B cell (primary cell): ENCODE data around the gene GNA12. TPM values are rescaled to one million over a fixed set of nuclear protein-coding genes. Genes with fewer than 3 reads are reported as not detected.

Source experiments
- ATAC-seq: fragments of 200-7000 bp; cut with Tn5 transposase; one replicate; pipeline ENCODE4 v1.10.0; 2021; ENCODE audit warnings: low read depth, mild to moderate bottlenecking, moderate number of reproducible peaks, moderate library complexity
- CTCF ChIA-PET: fragments of 350-600 bp; sonication (Branson Sonifier 250); formaldehyde crosslinking; loops from one replicate; lab custom pipeline; 2021; ENCODE audit warnings: antibody characterized with exemption, inconsistent platforms; lab: Charles Lee
- POLR2A ChIA-PET: fragments of 350-600 bp; sonication (Branson Sonifier 250); formaldehyde crosslinking; loops from one replicate; lab custom pipeline; 2021; ENCODE audit warnings: antibody characterized with exemption; lab: Charles Lee
- DNase-seq: peaks from one replicate; pipeline ENCODE4 v3.0.0; 2013
- H2AFZ ChIP-seq: 2 replicates; pipeline ENCODE4 v1.6.1; 2012; ENCODE audit warnings: mild to moderate bottlenecking, low read depth, low read length; ENCODE audit not compliant: insufficient read depth, poor library complexity, severe bottlenecking
- H3K27ac ChIP-seq, 2 donors: 1 replicate in 1 of 2; 2 replicates in 1 of 2; pipeline ENCODE4 v1.5.1; 2012 to 2013; ENCODE audit warnings: low read length in 2 of 2, mild to moderate bottlenecking in 2 of 2, moderate library complexity in 1 of 2
- H3K27me3 ChIP-seq, 4 experiments: fragments of 200-600 bp in 1 of 4; sonication (generic) in 1 of 4; replicated peaks in 1 of 4; 1 replicate in 2 of 4; 2 replicates in 2 of 4; pipeline versions ENCODE4 v1.6.1 to v1.7.0; 2013 to 2016; ENCODE audit warnings: low read length in 3 of 4, mild to moderate bottlenecking in 2 of 4, mixed read lengths in 1 of 4, moderate library complexity in 1 of 4; ENCODE audit not compliant: insufficient read depth in 4 of 4, control insufficient read depth in 3 of 4; ENCODE audit errors: control extremely low read depth in 1 of 4
- H3K36me3 ChIP-seq, 2 experiments: replicated peaks in 1 of 2; 1 replicate in 1 of 2; 2 replicates in 1 of 2; pipeline versions ENCODE4 v1.6.1 to v1.7.1; 2013; ENCODE audit warnings: low read length in 1 of 2; ENCODE audit not compliant: insufficient read depth in 2 of 2, control insufficient read depth in 1 of 2; ENCODE audit errors: control extremely low read depth in 1 of 2, extremely low read depth in 1 of 2
- H3K4me1 ChIP-seq, 2 donors: fragments of 200-600 bp in 1 of 2; sonication (generic) in 1 of 2; 1 replicate in 1 of 2; 2 replicates in 1 of 2; pipeline versions ENCODE4 v1.5.1 to v1.6.1; 2013 to 2017; ENCODE audit warnings: low read length in 2 of 2; ENCODE audit not compliant: control insufficient read depth in 2 of 2, insufficient read depth in 2 of 2
- H3K4me2 ChIP-seq: replicated peaks from 2 replicates; pipeline ENCODE3; 2012; ENCODE audit warnings: mild to moderate bottlenecking, low read depth, low read length; ENCODE audit not compliant: poor library complexity, severe bottlenecking
- H3K4me3 ChIP-seq, 5 experiments: fragments of 200-600 bp in 1 of 5; sonication (generic) in 1 of 5; 1 replicate in 3 of 5; 2 replicates in 2 of 5; pipeline versions ENCODE4 v1.5.1 to v1.7.0; 2011 to 2016; ENCODE audit warnings: low read length in 4 of 5, mild to moderate bottlenecking in 4 of 5, low read depth in 2 of 5, control low read depth in 1 of 5, moderate library complexity in 1 of 5; ENCODE audit not compliant: insufficient read depth in 1 of 5; ENCODE audit errors: control extremely low read depth in 1 of 5, extremely low read depth in 1 of 5
- H3K79me2 ChIP-seq: fragments of 200-600 bp; sonication (generic); one replicate; pipeline ENCODE4 v1.6.0; 2016; ENCODE audit warnings: low read length; ENCODE audit not compliant: control insufficient read depth, insufficient read depth
- H3K9ac ChIP-seq: fragments of 200-600 bp; sonication (generic); 2 replicates; pipeline ENCODE4 v1.6.1; 2017; ENCODE audit warnings: mild to moderate bottlenecking, low read length, moderate library complexity
- H3K9me3 ChIP-seq, 3 donors: one replicate each; pipeline versions ENCODE4 v1.6.1 to v1.7.1; 2013; ENCODE audit warnings: low read length in 2 of 3; ENCODE audit not compliant: control insufficient read depth in 2 of 3, insufficient read depth in 1 of 3; ENCODE audit errors: control extremely low read depth in 1 of 3
- H4K20me1 ChIP-seq: 2 replicates; pipeline ENCODE4 v1.6.0; 2012; ENCODE audit warnings: mild to moderate bottlenecking, low read length; ENCODE audit not compliant: insufficient read depth, control insufficient read depth, poor library complexity, severe bottlenecking
- H3K27ac Mint-ChIP-seq: one replicate; pipeline ENCODE4 v1.8.0; 2021; ENCODE audit warnings: mixed read lengths
- H3K27me3 Mint-ChIP-seq: one replicate; pipeline ENCODE4 v1.8.0; 2021; ENCODE audit warnings: mixed read lengths
- H3K4me1 Mint-ChIP-seq: one replicate; pipeline ENCODE4 v1.8.0; 2021; ENCODE audit warnings: mixed read lengths
- H3K4me3 Mint-ChIP-seq: one replicate; pipeline ENCODE4 v1.8.0; 2021; ENCODE audit warnings: mixed read lengths
- H3K9me3 Mint-ChIP-seq: one replicate; pipeline ENCODE4 v1.8.0; 2022; ENCODE audit warnings: mixed read lengths; ENCODE audit not compliant: insufficient read depth
- CTCF ChIP-seq: fragments of 200-600 bp; IDR thresholded peaks from one replicate; pipeline ENCODE4 v1.8.0; 2022; ENCODE audit warnings: antibody characterized with exemption, mild to moderate bottlenecking
- EZH2 ChIP-seq: IDR thresholded peaks from 2 replicates; pipeline ENCODE4 v1.6.1; 2012; ENCODE audit warnings: borderline replicate concordance, low read depth, mild to moderate bottlenecking, moderate library complexity, low read length; ENCODE audit not compliant: insufficient read depth, poor library complexity, severe bottlenecking
- WGBS: methylation state at CpG from one replicate; pipeline ENCODE4 v1.1.5; 2013; ENCODE audit warnings: missing lambda C conversion rate; ENCODE audit not compliant: insufficient coverage; 5-methylcytosine and 5-hydroxymethylcytosine counted together
- intact Hi-C: fragments of 100-400 bp; cut with micrococcal nuclease; formaldehyde crosslinking; loops from one replicate; pipeline ENCODE4 v1.10.0; 2022
- polyA plus RNA-seq: library from polyadenylated mRNA; depleted of rRNA; stranded (reverse); fragments of >200 nt; gene quantifications from 2 replicates; pipeline ENCODE4 v1.2.3, GENCODE V29; 2012
- total RNA-seq, 2 donors: library from RNA; stranded (reverse); fragments of 120-200 nt in 1 of 2; gene quantifications; 1 replicate in 1 of 2; 2 replicates in 1 of 2; pipeline versions ENCODE4 v1.2.3 to v1.2.4, GENCODE V29; 2013 to 2022

The GNA12 gene
- total and polyA plus RNA-seq, 2 donors (not counting 1 experiment from before 2014, with no cell fraction given), result 34.6 to 110 TPM

GRCh38 chr7:2736411-2736914, 107.6 kb downstream of the GNA12 start:
- Histone ChIP-seq H3K9me3 (no peaks in the 10 kb centered on the region), H3K4me2 (peak overlapping the region; percentile 41), H3K27ac (no peak overlapping the region), H3K4me1 (peaks cover 45 to 68% of the 10 kb centered on the region in 2 donors), H3K36me3 (peaks cover 0 to 21% of the 10 kb centered on the region in 2 experiments), H3K79me2 (peaks cover 25% of the 10 kb centered on the region), H2AFZ (no peak overlapping the region), H4K20me1 (peaks cover 54% of the 10 kb centered on the region), H3K9ac (no peak overlapping the region), H3K4me3 (no peak overlapping the region), H3K27me3 (no peaks in the 10 kb centered on the region)
- peak overlapping the region; percentile 51 for H3K4me3 Mint-ChIP-seq
- H3K9me3 Mint-ChIP-seq, result no peaks in the 10 kb centered on the region
- DNase-seq (peak; percentile 61), ATAC-seq (peak; percentile 67)
- ChIA-PET POLR2A (interaction anchor here (0.7 to 1.2 kb wide), 3 partner anchors 8 to 26 kb away, joined by 4 to 5 read pairs (median 4); no protein-coding TSS in a partner anchor), CTCF (interaction anchor here (0.9 to 2.7 kb wide), 3 partner anchors 13 to 25 kb away, joined by 3 to 15 read pairs (median 4); no protein-coding TSS in a partner anchor)
- H3K4me1 Mint-ChIP-seq, result peaks cover 68% of the 10 kb centered on the region
- WGBS, result 20% methylated on average over 17 of the region's 17 CpGs
- TF ChIP-seq EZH2 (no peak), CTCF (no peak)
- intact Hi-C loops, result no loop called here
- H3K27me3 Mint-ChIP-seq, result no peaks in the 10 kb centered on the region
- H3K27ac Mint-ChIP-seq, result peak overlapping the region; percentile 21

GRCh38 chr7:2735744-2736143, 108.4 kb downstream of the GNA12 start:
- Histone ChIP-seq H3K79me2 (peaks cover 25% of the 10 kb centered on the region), H3K36me3 (peaks cover 0 to 28% of the 10 kb centered on the region in 2 experiments), H3K27me3 (no peaks in the 10 kb centered on the region), H3K4me3 (no peak overlapping the region), H3K9me3 (no peaks in the 10 kb centered on the region), H3K4me1 (peaks cover 41 to 61% of the 10 kb centered on the region in 2 donors), H3K27ac (no peak overlapping the region), H2AFZ (no peak overlapping the region), H3K9ac (peak overlapping the region; percentile 16), H3K4me2 (peak overlapping the region; percentile 70), H4K20me1 (peaks cover 51% of the 10 kb centered on the region)
- H3K27ac Mint-ChIP-seq, result peak overlapping the region; percentile 20
- peak overlapping the region; percentile 58 for H3K4me3 Mint-ChIP-seq
- ChIA-PET CTCF (interaction anchor here (1.0 to 1.9 kb wide), 5 partner anchors 15 to 284 kb away, joined by 3 to 8 read pairs (median 3); no protein-coding TSS in a partner anchor), POLR2A (interaction anchor here (1.2 kb wide), 1 partner anchor 26 kb away, joined by 5 read pairs; no protein-coding TSS in a partner anchor)
- H3K27me3 Mint-ChIP-seq, result no peaks in the 10 kb centered on the region
- H3K9me3 Mint-ChIP-seq, result no peaks in the 10 kb centered on the region
- H3K4me1 Mint-ChIP-seq, result peaks cover 64% of the 10 kb centered on the region
- intact Hi-C loops, result loop anchor here (2.0 kb wide), 1 partner anchor 17 kb away; no protein-coding TSS in a partner anchor
- no peak for TF ChIP-seq CTCF
- no peak for TF ChIP-seq EZH2
- WGBS, result 77% methylated on average over 12 of the region's 13 CpGs
- no peak for ATAC-seq
- no peak for DNase-seq
